ENCODE measurements around the gene SLAIN2.

SLAIN2 gene

GRCh38 chr4:48336146-48336870, 5.0 kb upstream of the SLAIN2 start:
- no peak for DNase-seq

- DNase-seq, result no peak
Observed at GRCh38 chr4:48337731-48338130, 3.6 kb upstream of the SLAIN2 start.

- no peak for DNase-seq
Observed at GRCh38 chr4:48339642-48340041, 1.7 kb upstream of the SLAIN2 start.

GRCh38 chr4:48340276-48340964, 909 bp upstream of the SLAIN2 start:
- peak; percentile 38 for DNase-seq

GRCh38 chr4:48341776-48342605, 662 bp downstream of the SLAIN2 start:
- DNase-seq, result peak; percentile 62

GRCh38 chr4:48342606-48342880, 1.2 kb downstream of the SLAIN2 start:
- no peak for DNase-seq

GRCh38 chr4:48343035-48343434, 1.7 kb downstream of the SLAIN2 start:
- DNase-seq, result peak; percentile 2

GRCh38 chr4:48343551-48343950, 2.2 kb downstream of the SLAIN2 start:
- DNase-seq, result no peak

GRCh38 chr4:48345542-48345941, 4.2 kb downstream of the SLAIN2 start:
- DNase-seq, result no peak

- DNase-seq, result no peak
Observed at GRCh38 chr4:48346594-48346993, 5.3 kb downstream of the SLAIN2 start.

GRCh38 chr4:48347282-48347921, 6.1 kb downstream of the SLAIN2 start:
- DNase-seq, result no peak

- no peak for DNase-seq
Observed at GRCh38 chr4:48350871-48351270, 9.5 kb downstream of the SLAIN2 start.

GRCh38 chr4:48352793-48353192, 11.5 kb downstream of the SLAIN2 start:
- no peak for DNase-seq

- DNase-seq, result no peak
Observed at GRCh38 chr4:48356355-48356754, 15.0 kb downstream of the SLAIN2 start.

GRCh38 chr4:48360285-48361011, 19.1 kb downstream of the SLAIN2 start:
- no peak for DNase-seq

- no peak for DNase-seq
Observed at GRCh38 chr4:48361012-48361400, 19.7 kb downstream of the SLAIN2 start.

GRCh38 chr4:48366611-48367010, 25.3 kb downstream of the SLAIN2 start:
- DNase-seq, result no peak

GRCh38 chr4:48367016-48367415, 25.7 kb downstream of the SLAIN2 start:
- no peak for DNase-seq

GRCh38 chr4:48368389-48368788, 27.1 kb downstream of the SLAIN2 start:
- no peak for DNase-seq

- DNase-seq, result no peak
Observed at GRCh38 chr4:48369248-48369647, 27.9 kb downstream of the SLAIN2 start.

GRCh38 chr4:48369771-48370170, 28.4 kb downstream of the SLAIN2 start:
- DNase-seq, result no peak

GRCh38 chr4:48370260-48371134, 29.2 kb downstream of the SLAIN2 start:
- no peak for DNase-seq

Data from NCI-H82 (cell line).